Stimulated activated CD4-positive, alpha-beta T cell treated with anti-CD3 and anti-CD28 coated beads, Interleukin-12 subunit alpha, Interleukin-12 subunit beta, amount 100 ng/mL, for 4 hours (primary cell): ENCODE measurements around the gene PCED1B.

Source experiments
- DNase-seq: peaks from one replicate; pipeline ENCODE4 v3.0.0-alpha.2; 2020

The PCED1B gene

DNA sequence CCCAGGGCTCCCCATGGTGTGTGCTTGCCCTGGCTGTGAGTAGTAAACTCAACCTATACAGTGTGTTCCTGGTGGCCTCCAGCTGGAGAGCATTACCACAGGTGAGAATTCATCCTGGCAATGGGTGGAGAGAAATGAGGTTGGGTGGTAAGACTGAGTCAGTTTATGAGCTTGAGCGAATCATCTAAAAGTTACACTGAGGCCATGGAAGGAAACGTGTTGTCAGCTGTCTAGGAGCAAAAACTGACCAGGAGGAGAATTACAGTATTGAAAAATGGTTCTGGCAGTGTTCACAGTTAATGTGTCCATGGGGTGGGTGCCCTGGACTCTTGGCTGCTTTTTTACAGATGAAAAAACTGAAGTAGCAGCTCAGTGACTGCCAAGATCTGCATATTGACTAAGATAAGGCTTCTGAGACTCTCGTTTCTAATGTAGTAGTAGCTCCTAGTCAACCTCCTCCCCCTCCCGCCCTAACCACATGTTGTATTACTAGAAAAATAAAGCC is 202.3 kb downstream of the PCED1B start:
- peak; percentile 18 for DNase-seq

DNA sequence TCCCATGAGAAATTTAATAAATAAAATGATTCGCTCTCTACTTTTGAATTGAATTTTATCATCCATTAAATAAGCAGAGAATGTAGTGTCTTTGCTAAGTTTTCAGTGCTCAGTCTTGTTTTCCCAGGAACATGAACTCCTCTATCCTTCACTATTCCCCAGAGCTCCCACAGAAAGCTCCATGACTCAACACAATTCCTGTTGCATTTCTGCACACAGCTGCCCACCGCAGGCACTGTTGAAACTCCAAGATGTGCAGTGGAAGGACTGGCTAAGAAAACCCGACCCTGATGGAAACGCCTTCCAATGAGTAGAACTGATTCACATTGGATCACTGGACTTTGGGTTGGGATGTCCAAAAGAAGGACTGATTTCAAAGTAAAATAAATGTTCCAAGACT is 202.8 kb downstream of the PCED1B start:
- DNase-seq: no peak
